Nephron progenitor cell (in vitro differentiated cells): ENCODE data around the gene LMAN2L.
"Not testable (repeated sequence)": the region's sequence is repeated elsewhere in the genome, so short reads cannot be mapped to it uniquely, and the experiment has no call there.

Experiments
- DNase-seq: peaks from one replicate; pipeline ENCODE4 v3.0.0; 2021
- H3K27ac Mint-ChIP-seq: 2 replicates; pipeline ENCODE4 v1.8.0; 2021; ENCODE audit warnings: mild to moderate bottlenecking, moderate library complexity, mixed read lengths
- H3K27me3 Mint-ChIP-seq: 2 replicates; pipeline ENCODE4 v1.8.0; 2021; ENCODE audit warnings: mild to moderate bottlenecking, low read depth, mixed read lengths; ENCODE audit not compliant: poor library complexity
- H3K36me3 Mint-ChIP-seq: 2 replicates; pipeline ENCODE4 v1.8.0; 2021; ENCODE audit warnings: low read depth, mixed read lengths
- H3K4me1 Mint-ChIP-seq: 2 replicates; pipeline ENCODE4 v1.8.0; 2021; ENCODE audit warnings: mixed read lengths
- H3K4me3 Mint-ChIP-seq: 2 replicates; pipeline ENCODE4 v1.8.0; 2021; ENCODE audit warnings: mild to moderate bottlenecking, moderate library complexity, mixed read lengths
- H3K9me3 Mint-ChIP-seq: 2 replicates; pipeline ENCODE4 v1.8.0; 2021; ENCODE audit warnings: mild to moderate bottlenecking, moderate library complexity, mixed read lengths
- CTCF ChIP-seq: fragments of 200-600 bp; sonication (generic); IDR thresholded peaks from 2 replicates; pipeline ENCODE4 v1.5.0; 2021; ENCODE audit warnings: antibody characterized with exemption

LMAN2L gene

GRCh38 chr2:96669539-96670215 is 70.2 kb downstream of the LMAN2L start:
- H3K9me3 Mint-ChIP-seq, result peaks cover 9% of the 10 kb centered on the region
- no peak for DNase-seq

GRCh38 chr2:96668771-96669170 is 71.1 kb downstream of the LMAN2L start:
- no peak for TF ChIP-seq CTCF
- Mint-ChIP-seq H3K4me1 (peaks cover 8% of the 10 kb centered on the region), H3K9me3 (peaks cover 17% of the 10 kb centered on the region), H3K27me3 (peaks cover 22% of the 10 kb centered on the region), H3K27ac (peak overlapping the region; percentile 32), H3K36me3 (no peaks in the 10 kb centered on the region), H3K4me3 (no peak overlapping the region)
- DNase-seq, result no peak

More at GRCh38 chr2:96669539-96670215, 70.2 kb downstream of the LMAN2L start:
- peaks cover 25% of the 10 kb centered on the region for H3K27me3 Mint-ChIP-seq
- no peak for TF ChIP-seq CTCF
- peaks cover 8% of the 10 kb centered on the region for H3K4me1 Mint-ChIP-seq
- H3K36me3 Mint-ChIP-seq, result no peaks in the 10 kb centered on the region
- no peak overlapping the region for H3K4me3 Mint-ChIP-seq
- no peak overlapping the region for H3K27ac Mint-ChIP-seq

GRCh38 chr2:96665717-96666116 is 74.1 kb downstream of the LMAN2L start:
- H3K4me3 Mint-ChIP-seq, H3K36me3 Mint-ChIP-seq, DNase-seq, H3K27me3 Mint-ChIP-seq, H3K4me1 Mint-ChIP-seq, H3K27ac Mint-ChIP-seq: not testable (repeated sequence)
- H3K9me3 Mint-ChIP-seq, result peaks cover 25% of the 10 kb centered on the region

GRCh38 chr2:96665083-96665569 is 74.7 kb downstream of the LMAN2L start:
- peaks cover 8% of the 10 kb centered on the region for H3K4me1 Mint-ChIP-seq
- no peak overlapping the region for H3K27ac Mint-ChIP-seq
- TF ChIP-seq CTCF, result no peak
- H3K4me3 Mint-ChIP-seq, result no peak overlapping the region
- no peak for DNase-seq
- H3K27me3 Mint-ChIP-seq, result peaks cover 7% of the 10 kb centered on the region
- peaks cover 25% of the 10 kb centered on the region for H3K9me3 Mint-ChIP-seq
- H3K36me3 Mint-ChIP-seq, result peaks cover 7% of the 10 kb centered on the region

GRCh38 chr2:96664366-96664925 is 75.4 kb downstream of the LMAN2L start:
- peaks cover 25% of the 10 kb centered on the region for H3K9me3 Mint-ChIP-seq
- H3K4me1 Mint-ChIP-seq, result peaks cover 8% of the 10 kb centered on the region
- DNase-seq, result no peak
- TF ChIP-seq CTCF, result no peak
- peaks cover 7% of the 10 kb centered on the region for H3K36me3 Mint-ChIP-seq
- no peak overlapping the region for H3K27ac Mint-ChIP-seq
- peaks cover 7% of the 10 kb centered on the region for H3K27me3 Mint-ChIP-seq
- no peak overlapping the region for H3K4me3 Mint-ChIP-seq

GRCh38 chr2:96663829-96664228 is 76.0 kb downstream of the LMAN2L start:
- peaks cover 25% of the 10 kb centered on the region for H3K9me3 Mint-ChIP-seq
- H3K36me3 Mint-ChIP-seq, result peaks cover 7% of the 10 kb centered on the region

More at GRCh38 chr2:96663829-96664228, 76.0 kb downstream of the LMAN2L start:
- Mint-ChIP-seq H3K27me3 (peaks cover 7% of the 10 kb centered on the region), H3K4me1 (peaks cover 4% of the 10 kb centered on the region), H3K4me3 (no peak overlapping the region), H3K27ac (no peak overlapping the region)
- DNase-seq, result no peak
- TF ChIP-seq CTCF, result no peak
